Measurements from ENCODE around the gene FAM151A. TPM values are rescaled to one million over a fixed set of nuclear protein-coding genes. Genes with fewer than 3 reads are reported as not detected.

The FAM151A gene
- total RNA-seq, 1 donor from 2014 or later: not detected

GRCh38 chr1:54604051-54604450 is 19.3 kb downstream of the FAM151A start:
- no peak for DNase-seq (ENCODE audit: low read depth in 2 of 2)

DNA sequence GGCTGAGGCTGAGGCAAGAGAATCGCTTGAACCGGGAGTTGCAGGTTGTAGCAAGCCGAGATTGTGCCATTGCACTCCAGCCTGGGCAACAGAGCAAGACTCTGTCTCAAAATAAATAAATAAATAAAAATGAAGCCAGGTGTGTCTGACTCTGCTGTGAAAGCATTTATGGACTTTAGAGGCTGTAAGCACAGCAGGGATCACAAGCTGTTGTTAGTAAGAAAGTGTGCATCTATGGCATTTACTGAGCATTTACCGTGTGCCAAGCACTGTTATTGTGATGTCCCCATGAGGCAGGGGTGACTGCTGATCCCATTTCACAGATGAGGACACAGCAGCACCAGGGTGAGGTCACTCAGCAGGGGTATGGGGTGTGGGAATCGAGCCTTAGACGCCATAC is 20.1 kb downstream of the FAM151A start:
- no peak for DNase-seq (ENCODE audit: low read depth in 2 of 2)

DNA sequence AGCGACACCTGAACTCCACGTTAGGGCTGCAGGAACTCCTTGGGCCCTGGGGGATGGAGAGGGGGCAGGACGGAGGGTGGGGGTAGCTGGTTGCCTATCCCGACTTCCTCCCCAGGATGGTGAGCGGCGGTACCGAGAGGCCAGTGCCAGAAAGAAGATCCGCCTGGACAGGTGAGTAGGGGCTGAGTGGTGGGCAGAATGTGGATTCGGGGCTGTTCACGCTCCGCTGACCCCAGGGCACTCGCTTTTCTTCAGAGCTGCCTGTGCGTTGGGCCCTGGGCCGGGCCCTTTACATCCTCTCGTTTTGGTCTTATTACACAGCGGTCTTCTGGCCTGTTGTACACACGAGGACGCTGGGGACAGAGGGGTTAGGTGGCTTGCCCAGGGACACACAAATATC is 20.8 kb downstream of the FAM151A start:
- no peak for DNase-seq (ENCODE audit: low read depth in 2 of 2)

DNA sequence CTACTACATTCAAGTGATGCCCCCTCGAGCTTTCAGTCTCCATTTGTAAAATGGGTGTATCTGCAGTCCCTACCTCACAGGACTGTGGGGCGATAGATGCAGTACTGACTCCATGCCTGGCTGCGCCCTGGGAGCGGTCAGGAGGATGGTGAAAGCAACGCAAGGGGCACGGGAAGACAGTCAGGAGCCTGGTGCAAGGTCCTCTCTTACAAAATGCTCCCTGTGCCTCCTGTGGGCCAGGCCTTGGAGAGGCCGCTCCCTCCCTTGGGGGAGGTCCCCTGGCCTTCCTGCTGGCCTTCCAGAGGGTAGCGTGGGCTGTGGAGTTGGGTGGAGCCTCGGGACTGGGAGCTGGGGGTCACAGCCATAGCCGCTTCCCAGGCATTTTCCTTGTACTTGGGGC is 21.6 kb downstream of the FAM151A start:
- no peak for DNase-seq (ENCODE audit: low read depth in 2 of 2)

GRCh38 chr1:54600947-54601721 is 22.2 kb downstream of the FAM151A start:
- no peak for DNase-seq (ENCODE audit: low read depth in 2 of 2)

- DNase-seq (ENCODE audit: low read depth in 2 of 2): no peak
Measured at GRCh38 chr1:54599211-54599823, 24.0 kb downstream of the FAM151A start.

DNA sequence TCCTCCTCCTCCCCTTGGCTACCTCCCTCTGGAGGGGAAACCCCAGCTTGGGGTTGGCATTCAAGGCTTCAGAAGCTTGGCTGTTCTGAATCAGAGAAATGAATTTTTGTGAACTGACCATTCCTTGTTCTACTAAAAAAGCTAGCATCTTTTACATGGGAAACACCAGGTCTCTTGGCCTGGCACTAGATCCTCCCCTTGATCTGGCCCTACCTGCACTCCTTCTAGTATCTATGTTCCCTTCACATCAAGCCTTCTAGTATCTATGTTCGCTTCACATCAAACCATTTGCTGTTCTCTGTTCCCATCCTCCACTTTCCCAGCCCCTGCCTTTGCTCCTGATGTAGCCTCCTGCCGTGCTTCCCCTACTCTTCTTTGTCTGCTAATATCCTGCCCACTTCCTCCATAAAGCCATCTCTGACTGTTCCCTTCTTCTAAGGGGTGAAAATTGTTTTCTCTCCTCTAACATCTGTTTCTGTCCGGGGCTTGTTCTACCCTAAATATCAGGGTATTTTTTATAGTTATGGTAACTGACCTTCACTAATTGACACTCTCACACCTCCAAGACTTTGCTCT is 25.8 kb downstream of the FAM151A start:
- no peak for DNase-seq (ENCODE audit: low read depth in 2 of 2)

GRCh38 chr1:54596756-54597155 is 26.6 kb downstream of the FAM151A start:
- no peak for DNase-seq (ENCODE audit: low read depth in 2 of 2)

GRCh38 chr1:54595956-54596498 is 27.3 kb downstream of the FAM151A start:
- no peak for DNase-seq (ENCODE audit: low read depth in 2 of 2)

DNA sequence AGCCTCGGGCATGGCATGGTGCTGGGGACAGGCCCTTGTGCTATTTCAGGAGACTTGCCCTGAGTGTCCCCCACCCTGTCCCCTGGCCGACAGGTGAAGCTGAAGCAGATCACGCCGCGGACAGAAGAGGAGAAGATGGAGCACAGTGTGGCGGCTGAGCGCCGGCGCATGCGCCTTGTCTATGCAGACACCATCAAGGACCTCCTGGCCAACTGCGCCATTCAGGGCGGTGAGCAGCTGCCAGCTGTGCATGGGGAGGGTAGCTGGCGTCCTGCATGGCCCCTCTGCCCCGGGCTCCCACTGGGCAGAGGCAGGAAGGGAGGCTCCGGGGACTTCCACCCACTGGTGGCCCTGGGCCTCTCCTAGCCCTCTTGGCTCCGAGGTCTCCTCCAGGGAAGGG is 28.9 kb downstream of the FAM151A start:
- DNase-seq (ENCODE audit: low read depth in 2 of 2): no peak

DNA sequence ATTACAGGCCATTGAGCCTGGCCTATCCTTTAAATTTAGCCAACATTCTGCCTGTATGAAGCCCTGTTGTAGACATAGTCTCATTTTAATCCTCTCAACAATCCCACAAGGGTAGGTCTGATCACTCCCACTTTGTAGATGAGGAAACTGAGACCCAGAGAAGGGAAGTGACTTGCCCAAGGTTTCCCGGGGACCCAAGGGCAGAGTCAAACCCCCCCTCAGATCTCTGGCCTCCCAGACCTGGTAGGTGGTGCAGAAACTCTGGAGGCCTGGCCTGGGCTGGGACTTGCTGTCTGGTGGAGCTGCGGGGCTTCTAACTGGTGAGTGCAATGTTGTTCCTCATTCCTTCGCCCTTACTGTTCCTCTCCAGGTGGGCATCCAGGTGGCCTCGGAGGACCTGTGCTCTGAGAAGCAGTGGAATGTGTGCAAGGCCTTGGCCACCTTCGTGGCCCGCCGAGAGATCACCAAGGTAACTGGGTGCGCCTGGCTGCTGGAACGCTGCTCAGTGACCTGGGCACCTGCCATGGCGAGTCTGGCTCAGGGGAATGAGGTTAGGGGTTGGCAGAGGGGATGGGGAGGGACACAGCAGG is 29.7 kb downstream of the FAM151A start:
- DNase-seq (ENCODE audit: low read depth in 2 of 2): no peak

DNA sequence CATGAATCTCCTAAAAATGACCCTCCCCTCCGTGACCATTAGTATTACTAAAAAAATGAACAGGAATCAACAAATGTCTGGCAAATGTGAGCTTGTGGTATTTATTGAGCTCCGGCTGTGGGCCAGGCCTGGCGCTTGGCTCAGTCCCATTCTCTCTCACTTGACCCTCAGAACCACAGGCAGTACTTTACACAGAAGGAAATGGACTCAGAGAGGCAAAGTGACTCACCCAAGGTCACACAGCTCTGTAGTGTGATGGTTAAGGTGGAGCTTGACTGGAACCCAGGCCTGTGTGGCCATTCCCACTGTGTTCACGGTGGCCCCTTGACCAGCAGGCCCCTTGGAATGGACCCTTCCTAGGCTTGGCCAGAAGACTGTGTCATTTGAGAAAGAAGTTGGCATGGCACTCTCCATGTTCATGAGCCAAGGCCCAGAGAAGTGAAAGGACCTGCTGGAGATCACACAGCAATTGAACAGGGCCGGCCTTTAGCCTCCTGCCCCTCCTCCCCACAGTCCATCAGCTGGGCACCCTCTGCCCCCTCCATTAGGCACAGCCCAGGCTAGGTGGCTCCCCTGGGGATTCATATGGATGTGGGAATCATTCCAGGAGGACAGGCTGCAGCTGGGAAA is 32.1 kb downstream of the FAM151A start:
- DNase-seq (ENCODE audit: low read depth in 2 of 2): peak in 1 of 2 donors; percentile 61

- DNase-seq (ENCODE audit: low read depth in 2 of 2): no peak
Measured at GRCh38 chr1:54588377-54588776, 34.9 kb downstream of the FAM151A start.

DNA sequence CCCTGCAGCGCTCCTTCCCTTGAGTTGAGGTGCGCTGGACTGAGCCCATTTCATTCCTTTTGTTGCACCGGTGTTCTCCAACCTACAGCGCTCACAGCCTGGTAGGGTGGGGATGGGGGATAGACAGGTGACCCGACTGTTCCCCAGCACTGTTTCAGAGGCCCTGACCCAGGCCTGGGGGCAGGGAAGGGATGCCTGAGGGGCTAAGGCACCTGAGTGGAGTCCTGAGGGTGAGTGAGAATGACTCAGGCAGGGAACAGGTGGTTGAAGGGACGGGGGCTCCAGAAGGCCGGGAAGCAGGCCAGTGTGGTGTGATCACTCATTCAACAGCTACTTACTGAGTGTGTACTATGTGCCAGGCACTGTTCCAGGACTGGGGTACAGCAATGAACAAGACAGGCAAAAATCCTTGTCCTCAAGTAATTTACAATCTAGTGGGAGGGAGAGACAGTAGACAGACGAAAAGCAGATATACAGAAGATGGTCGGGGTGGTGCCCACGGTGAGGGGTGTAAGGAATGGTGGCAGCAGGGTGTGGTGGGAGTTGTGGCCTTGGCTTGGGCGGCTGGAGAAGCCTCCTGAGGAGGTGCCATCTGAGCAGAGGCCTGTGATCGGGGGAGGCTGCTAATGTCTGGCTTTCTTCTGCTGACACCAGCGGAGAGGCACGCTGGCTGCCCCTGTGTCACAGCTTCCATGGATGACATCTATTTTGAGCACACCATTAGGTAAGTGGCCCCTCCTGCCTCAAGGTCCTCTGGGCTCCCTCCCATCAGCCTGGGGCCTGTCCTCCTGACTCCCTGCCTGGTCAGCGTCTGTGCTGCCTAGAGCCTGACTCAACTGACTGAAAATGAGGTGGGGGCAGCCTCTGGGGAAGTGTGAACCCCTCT is 37.9 kb downstream of the FAM151A start:
- no peak for DNase-seq (ENCODE audit: low read depth in 2 of 2)

GRCh38 chr1:54584575-54584974 is 38.8 kb downstream of the FAM151A start:
- DNase-seq (ENCODE audit: low read depth in 2 of 2): no peak

DNA sequence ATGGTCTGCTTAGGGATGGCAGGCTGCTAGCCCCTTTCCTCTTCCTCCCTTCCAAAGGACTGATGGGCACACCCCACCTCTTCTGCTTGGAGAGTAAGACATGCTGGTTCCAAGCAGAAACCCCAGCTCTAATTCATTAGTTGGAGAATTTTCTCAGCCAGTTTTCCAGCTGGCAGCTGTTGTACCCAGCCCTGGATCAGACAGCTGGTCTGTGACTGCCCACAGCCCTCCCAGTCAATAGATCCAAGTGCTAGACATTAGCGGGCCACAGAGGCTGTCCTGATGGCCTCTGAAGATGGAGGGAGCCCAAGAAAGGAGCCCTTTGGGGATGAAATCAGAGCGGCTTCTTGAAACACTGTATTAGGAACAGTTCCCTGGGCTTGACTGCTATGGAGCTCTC is 39.5 kb downstream of the FAM151A start:
- no peak for DNase-seq (ENCODE audit: low read depth in 2 of 2)

GRCh38 chr1:54583307-54583686 is 40.0 kb downstream of the FAM151A start:
- no peak for DNase-seq (ENCODE audit: low read depth in 2 of 2)

DNA sequence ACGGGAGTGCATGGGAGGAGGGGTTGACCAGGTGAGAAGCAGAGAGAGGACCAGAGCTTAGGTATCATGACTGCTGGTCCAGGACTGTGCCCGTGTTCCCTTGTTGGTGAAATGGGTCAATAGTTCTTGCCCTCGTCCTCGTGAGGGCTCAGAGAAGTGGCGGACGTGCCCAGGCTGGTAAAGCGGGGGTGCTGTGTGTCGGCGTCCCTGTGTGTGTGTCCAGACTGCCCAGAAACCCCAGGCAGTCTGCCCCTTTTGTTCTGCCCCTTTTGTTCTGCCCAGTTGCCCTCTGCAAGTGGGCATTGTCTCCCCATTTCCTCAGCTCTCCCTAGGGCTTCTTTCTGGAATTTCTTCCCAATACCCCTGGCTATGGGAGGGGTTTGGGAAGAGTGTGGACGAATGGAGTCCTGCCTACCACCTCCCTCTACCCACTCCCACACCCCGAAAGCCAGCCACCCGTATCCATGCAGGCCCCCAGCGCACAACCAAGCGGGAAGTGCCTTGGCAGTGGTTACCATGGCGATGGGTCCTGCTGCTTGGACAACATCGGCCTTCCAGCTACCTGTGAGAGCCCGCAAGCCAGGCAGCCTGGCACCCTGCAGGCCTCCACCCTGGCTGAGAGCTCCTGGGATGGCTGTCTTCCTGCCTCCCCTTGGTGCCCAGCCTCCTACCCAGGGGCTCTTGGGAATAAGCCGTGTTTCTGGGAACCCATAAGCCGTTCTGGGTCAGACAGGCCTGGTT is 40.6 kb downstream of the FAM151A start:
- peak in 1 of 2 donors; percentile 32 for DNase-seq (ENCODE audit: low read depth in 2 of 2)

GRCh38 chr1:54581621-54582035 is 41.7 kb downstream of the FAM151A start:
- DNase-seq (ENCODE audit: low read depth in 2 of 2): peak; percentile 35 to 84
